ENCODE measurements around the gene CRYBB1.

The CRYBB1 gene

DNA sequence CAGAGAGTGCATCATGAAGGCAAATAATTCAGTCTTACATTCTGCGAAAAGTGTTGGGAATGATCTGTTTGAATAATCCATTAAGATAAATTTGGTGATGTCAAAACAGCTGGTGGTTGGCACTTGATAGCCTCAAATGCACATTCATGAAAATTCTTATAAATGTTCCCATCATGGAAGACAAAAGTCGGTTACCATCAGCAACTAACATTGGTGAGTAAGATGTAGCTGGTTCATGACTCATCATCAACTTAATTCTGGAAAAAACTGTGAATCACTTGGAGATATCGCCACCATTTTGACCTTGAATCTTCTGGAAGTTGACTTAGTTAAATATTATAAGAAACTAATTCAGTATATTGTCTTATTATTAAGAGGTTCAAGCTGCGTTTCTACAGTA, 11.2 kb downstream of the CRYBB1 start:
- DNase-seq (ENCODE audit: low read depth) = no peak

DNA sequence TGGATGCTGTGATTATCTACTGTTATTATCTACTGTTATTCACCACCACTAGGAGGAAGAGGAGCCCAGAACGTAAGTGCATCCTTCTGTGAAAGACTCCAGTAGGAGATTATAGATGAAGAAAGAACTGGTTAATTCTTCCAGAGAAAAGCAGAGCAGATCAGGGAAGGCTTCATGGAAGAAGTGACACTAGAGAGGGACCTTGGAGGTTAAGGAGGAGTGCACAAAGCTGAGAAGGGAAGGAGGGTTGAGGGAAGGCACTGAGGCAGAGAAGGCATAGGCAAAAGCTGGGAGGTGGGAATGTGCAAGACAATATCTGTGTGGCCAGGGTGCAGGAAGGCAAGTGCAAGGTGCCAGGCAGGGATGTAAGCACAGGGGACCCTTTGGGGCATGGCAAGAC, 13.5 kb downstream of the CRYBB1 start:
- no peak for DNase-seq (ENCODE audit: low read depth)

DNA sequence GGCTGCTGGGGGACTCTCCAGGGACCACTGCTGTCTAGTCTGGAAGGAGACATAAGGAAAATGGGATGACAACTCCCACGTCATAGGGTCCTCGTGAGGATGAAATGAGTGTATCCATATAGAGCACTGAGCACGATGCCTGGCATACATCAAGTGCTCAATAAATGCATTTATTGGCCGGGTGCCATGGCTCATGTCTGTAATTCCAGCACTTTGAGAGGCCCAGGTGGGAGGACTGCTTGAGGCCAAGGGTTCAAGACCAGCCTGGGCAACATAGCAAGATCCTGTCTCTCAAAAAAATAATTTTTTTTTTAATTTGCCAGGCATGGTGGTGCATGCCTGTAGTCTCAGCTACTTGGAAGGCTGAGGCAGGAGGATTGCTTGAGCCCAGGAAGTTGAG, 15.7 kb downstream of the CRYBB1 start:
- no peak for DNase-seq (ENCODE audit: low read depth)

DNA sequence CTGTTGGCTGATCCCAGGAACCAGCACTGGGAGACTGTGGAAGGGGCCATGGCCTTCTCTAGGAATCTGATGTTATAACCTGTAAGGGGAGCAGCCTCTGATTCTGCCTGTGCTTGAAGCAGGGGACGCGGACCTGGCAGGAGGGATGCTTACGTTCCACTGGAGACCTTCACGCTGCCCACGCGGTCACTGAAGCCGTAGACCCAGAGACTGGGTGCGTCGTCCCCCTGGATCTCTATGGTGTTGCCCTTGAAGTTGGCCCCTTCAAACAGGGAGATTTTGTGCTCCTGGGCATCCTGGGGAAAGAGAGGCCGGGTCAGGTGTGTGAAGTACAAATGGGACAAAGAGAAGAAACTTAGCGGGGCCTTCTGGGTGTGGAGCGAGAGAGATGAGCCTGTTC, 16.1 kb downstream of the CRYBB1 start:
- DNase-seq (ENCODE audit: low read depth) = no peak

DNA sequence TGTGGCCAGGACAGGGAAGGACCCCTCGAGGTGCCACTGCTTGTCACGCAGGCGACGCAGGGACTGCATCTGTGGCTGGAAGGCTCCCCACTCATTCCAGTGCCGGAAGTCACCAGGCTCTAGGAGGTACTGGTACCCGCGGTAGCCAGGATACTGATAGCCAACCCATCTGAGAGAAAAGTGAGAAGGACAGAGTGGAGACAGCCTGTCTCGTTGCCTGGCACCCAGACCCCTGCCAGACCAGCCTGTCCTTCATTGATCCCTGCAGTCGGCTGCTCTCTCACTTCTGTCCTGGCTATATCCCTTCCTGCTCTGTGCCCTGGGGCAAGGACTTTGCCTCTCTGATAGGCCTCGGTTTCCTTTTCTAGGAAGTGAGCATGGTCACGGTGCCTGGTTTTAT, 18.3 kb downstream of the CRYBB1 start:
- no peak for DNase-seq (ENCODE audit: low read depth)

DNA sequence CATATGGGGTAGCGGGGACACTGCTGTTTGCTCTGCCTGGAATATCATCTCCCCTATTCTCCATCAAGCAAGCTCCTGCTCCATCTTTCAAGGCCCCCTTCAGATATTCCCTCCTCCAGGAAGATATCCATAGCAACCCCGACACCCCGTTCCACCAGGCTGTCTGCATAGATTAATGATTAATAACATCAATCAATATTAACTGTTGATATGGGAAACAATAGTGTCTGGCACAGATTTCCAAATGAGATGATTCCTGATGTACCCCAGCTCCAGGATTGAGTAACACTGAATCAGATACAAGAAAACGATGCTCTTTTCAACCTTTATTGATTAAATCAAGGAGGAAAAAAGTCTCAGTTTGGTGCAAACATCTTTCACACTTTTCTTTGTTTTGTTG, 20.3 kb downstream of the CRYBB1 start:
- no peak for DNase-seq (ENCODE audit: low read depth)

DNA sequence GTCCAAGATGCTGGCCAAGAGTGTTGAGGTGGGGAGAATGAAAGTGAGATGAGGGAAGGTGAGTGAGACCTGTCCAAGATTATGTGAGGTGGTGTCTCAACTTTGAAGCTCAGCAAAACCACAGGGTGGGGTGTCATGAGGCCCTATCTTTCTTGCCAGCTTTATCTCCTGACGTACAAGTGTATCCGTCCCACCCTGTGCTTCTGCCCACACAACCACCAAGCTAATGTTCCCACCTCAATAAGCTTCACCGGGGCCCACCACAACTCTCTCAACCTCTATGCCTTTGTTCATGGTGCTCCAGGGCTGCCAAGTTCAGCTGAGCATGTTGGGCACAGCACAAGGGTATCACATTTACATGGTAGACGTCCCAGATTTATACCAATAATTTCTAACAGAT, 20.8 kb downstream of the CRYBB1 start:
- no peak for DNase-seq (ENCODE audit: low read depth)

DNA sequence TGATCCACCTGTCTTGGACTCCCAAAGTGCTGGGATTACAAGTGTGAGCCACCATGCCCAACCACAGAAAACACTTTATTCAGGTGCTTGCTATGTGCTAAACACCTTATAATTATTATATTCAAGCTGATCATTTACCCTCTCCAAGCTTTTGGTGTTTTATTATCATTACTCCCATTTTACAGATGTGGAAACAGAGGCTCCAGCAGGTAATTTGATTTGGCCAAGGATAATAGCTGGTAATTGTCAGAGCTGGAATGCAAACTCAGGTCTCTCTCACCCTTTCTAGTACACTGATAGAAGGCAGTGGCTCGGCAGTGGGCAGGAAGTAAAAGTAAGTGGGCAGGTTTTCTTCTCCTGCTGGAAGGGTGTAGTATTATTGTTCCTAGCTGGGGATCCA, 24.1 kb downstream of the CRYBB1 start:
- DNase-seq (ENCODE audit: low read depth) = no peak

DNA sequence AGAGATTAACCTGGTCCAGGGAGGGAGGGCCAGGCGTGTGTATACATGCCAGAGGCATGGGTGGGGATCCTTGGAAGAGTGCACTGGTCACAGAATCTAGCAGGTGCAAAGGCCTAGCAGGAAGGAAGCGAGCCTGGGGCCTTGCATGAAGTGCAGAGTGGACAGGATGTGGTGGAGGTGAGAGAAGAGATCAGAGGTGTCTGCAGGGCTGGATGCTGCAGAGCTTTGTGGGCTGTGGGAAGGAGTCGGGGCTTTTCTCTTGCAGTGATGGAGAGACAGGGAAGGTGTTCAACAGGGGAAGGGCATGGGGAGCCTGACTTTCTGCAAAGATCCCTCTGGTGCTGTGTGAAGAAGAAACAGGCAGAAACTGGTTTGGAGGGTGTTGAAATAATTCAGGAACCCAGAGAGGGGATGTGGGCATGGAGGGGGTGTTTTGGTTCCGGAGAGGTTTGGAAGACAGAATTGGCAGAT, 25.4 kb downstream of the CRYBB1 start:
- DNase-seq (ENCODE audit: low read depth) = peak; percentile 17

DNA sequence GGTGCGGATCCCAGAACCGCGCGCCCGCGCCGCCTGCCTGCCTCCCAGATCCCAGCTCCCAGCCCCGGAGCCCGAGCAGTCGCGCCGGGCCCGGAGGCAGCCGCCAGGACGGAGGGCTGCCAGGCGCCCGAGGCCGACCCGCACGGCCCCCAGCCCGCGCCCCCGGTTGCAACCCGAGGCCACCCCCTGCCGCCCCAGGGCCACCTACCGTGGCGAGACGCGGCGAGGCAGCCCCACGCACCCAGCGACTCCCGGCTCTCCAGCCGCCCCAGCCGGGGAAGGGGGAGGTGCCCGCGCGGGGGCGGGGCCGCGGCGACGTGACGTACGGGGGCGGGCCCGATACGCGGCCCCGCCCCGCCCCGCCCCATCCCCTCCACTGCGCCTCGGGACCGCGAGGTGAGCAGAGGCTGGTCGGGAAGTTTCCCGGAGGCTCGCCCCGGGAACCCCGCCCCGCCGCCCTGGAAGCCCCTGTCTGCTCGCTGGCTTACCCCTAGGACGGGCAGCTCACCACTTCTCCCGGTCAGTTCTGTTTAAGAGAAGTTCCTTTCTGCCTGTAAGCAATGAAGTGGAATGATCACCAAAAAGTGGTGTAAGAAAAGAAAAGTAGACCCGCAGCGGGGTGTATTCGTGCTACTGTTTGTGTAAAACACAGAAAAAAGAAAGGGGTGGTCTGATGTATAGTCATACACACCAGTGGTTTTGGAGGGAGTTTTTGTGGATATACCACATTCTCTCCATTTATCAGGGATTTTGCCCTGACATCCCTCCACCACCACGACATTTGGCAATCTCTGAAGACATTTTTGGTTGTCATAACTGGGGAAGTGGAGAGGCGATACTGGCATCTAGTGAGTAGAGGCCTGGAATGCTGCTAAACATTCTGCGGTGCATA, 27.7 kb downstream of the CRYBB1 start, which contains the start of gene TPST2:
Gene TPST2, minus strand, starts transcription at position 288 of the 892 bp plus-strand sequence. CDS start 48,502 bp downstream, outside the sequence.
- DNase-seq (ENCODE audit: low read depth) = peak; percentile 81

DNA sequence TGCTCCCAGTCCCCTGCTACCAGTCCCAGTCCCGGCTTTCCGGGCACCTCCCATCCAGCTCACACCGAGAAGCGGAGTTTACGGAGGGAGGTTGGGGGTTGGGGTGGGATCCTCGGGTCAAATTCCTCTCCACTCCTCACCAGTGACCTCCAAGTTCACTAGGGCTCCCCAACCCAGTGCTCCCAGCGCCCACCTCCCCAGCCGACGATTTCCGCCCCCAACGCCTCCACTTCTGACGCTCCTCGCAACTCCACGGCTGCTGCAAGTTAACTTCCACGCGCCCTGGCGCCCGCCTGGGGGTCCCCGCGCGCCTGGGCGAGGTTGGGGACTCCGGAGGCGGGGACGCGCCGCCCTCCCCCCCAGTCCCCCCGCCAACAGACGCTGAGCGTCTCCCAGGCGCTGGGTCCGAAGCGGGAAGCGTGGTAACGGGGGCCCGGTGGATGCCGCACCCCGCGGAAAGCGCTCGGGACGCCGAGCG, 28.4 kb downstream of the CRYBB1 start:
- peak; percentile 26 for DNase-seq (ENCODE audit: low read depth)

DNA sequence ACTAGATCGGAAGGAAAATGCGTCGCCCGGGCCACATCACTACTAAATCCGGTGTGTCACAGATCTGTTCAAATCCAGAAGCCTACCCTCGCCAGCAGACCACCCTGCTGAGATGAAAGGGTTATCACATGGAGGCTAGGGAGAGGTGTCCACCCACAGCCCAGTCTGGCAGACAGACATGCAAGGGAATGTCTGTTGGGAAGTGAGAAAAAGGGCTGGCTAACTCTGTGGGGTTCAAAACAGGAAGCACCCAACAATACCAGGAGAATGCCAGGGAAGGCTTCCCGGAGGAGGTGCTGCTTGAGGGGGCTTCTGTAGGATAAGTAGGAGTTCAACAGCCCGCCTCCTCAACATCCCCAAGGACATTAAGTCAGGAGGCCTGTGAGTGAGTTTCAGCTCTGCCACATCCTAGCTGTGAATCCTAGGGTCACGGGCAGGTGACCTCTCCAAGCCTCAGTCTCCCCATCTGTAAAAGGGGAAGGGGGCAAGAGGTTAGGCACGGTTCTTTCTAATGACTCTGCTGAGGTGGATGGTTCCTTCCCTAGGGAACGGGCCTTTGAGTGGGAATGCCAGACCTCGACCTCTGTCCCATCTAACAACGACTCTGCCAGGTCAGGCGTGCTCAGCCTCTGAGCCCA, 29.0 kb downstream of the CRYBB1 start:
- no peak for DNase-seq (ENCODE audit: low read depth)

DNA sequence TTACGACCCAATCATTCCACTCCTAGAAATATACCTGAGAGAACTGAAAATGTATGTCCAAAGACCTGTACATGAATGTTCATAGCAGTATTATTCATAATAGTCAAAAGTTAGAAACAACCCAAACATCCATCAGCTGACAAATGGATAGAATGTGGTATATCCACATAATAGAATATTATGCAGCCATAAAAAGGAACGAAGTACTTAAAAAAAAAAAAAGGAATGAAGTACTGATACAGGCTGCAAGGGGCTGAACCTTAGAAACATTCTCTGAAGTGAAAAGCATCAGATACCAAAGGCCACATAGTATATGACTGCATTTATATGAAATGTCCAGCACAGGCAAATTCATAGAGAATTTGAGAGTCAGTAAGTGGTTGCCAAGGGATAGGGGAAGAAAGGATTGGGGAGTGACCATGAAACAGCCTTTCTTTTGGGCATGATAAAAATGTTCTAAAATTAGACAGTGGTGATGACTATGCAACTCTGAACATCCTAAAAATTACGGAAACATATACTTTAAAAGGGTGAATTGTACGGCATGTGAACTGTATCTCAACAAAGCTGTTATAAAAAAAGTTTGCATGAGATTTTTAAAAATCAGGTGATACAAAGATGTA, 29.7 kb downstream of the CRYBB1 start:
- DNase-seq (ENCODE audit: low read depth) = no peak

DNA sequence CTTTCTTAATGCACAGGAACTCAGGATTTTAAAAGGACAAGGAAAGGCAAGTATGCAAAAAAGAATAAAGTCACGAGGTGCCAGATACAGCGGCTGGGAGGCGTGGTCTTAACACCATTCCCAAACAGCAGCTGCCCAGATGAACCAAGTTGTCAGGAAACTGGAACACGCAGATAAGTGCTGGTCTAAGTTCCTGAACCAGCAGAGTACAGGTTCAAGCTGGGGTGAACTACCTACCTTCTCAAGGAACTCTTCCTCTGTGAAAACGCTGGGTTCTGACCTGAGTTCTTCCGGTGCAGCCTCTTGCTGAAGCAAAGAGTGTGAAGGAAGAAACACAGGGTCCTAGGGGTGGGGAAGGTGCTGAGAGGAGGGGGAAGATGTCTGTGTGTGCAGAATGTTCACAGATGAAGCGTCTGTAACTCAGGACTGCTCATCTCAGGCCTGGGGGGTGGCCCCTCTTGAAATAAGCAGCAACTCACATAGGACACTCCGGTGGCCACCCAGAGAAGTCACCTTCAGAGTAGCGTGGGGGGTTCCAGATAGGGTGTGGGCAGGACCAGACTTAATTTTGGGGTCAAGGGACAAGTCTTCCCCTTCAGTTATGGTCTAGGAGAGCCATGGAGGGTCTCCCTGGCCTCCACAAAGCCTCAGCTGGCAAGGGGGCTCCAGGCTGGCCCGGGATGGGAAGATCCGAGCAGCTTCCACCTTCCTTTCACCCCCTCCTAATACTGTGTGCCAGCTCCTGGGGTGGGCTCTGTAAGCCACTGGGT, 31.1 kb downstream of the CRYBB1 start:
- DNase-seq (ENCODE audit: low read depth) = no peak

DNA sequence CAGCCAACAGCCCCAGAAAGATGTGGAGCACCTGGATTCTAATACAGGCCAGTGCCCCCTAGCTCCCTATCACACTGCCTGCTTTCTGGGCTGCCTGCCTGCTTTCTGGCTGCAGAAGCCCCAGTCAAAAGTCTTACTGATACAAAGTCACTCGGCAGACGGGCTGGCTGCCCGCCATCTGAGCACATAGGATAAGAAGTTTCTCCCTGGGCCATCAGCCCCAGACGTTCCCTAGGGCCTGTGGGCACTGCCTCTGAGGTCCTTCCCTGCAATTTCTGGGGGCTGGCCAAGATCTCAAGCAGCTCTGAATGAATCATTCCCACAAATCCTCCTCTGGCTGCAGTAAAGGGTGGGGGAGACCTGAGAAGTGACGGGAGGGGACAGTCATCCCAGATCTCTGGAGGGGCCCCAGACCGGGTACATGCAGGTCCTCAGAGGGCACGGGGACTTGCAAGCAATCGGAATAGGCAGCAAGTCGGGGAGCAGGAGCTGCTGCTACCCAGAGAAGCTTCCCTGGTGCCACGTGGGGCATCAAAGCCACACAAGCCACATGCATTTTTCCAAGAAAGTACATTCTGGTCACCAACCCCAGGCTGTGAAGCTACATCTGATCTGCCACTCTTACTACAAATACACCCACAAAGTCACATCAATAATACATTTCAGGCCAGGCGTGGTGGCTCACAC, 32.6 kb downstream of the CRYBB1 start:
- DNase-seq (ENCODE audit: low read depth) = no peak

DNA sequence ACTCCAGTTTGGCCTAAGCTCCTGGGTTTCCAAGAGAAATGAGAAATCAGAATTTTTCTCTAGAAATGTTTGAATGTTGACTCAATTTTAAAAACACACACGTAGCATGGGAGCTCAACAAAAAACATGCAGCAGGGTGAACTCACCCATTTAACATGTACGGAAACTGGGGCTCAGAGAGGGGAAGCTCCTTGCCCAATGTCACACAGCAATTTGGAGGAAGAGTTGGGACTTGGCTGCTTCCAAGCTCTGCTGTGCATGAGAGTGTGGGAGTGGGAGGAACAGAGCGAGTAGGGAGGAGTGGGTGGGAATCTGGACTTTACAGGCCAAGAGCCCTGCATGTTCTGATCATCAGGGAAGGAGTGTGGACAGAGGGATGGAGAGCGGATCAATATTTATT, 33.8 kb downstream of the CRYBB1 start:
- no peak for DNase-seq (ENCODE audit: low read depth)

DNA sequence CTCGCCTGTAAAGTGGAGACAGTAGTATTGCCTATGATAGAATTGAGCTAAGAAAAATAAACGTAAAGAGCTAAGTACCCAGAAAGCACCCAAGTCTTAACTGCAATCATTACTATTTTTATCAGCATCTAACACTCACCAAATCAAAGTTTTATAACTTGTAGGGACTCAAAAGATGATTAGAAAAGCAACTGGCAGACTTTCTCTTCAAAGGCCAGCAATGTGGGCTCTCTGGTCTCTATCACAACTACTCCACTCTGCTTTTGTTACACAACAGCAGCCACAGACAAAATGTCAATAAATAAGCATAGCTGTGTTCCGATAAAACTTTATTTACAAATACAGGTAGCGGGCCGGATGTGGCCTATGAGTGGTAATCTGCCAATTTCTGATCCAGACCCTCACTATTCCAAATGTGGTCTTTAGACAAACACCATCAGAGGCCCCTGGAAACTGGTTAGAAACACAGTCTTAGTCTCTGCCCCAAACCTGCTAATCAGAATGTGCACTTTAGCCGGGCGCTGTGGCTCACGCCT, 36.1 kb downstream of the CRYBB1 start:
- DNase-seq (ENCODE audit: low read depth) = no peak

DNA sequence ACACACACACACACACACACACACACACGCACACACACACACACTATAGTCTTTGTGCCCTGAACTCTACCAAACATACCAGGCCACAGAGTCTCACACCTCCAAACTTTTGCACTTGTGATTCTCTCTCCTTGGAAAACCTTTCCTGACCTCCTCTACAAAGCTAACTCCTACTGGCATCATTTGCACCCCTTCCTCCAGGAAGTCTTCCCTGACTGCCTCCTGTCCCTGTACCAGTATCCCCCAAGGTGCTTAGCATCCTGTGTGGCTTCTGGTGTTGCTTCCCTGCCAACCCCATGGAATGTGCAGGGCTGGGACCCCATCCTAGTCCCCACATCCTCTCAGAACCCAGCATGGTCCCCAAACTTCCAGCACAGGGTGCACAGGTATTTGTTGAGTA, 36.8 kb downstream of the CRYBB1 start:
- no peak for DNase-seq (ENCODE audit: low read depth)

DNA sequence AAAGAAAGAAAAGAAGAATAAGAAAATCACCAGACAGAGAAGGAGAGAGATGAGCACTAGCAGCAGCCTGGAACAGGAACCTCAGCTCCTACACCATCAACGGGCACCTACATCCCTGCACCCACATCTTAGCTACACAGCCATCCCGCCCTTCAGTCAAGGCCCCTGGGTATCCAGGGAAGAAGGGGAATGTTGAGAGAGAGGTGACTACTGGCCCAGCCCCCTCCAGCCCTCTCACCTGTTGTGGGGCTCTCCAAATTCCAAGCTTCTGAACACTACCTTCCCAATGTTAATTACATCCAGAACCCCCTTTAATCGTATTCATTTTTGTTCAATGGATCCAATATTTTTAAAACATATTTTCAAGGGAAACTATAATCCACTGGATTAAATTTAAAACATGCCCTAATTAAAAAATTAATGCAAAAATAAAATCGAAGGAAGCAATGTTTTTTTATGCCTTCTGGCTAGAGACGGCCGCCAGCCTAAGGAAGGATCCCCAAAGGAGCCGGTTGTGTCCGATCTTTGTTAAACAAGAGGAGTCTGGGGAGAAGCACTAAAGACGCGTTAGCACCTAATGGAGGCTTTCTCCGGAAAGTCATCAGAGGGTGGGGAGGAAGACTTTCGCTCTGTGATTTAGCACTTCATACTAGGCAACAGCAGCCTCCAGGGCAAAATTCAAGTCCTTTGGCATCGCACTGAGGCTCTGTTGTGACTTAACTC, 37.4 kb downstream of the CRYBB1 start:
- no peak for DNase-seq (ENCODE audit: low read depth)

DNA sequence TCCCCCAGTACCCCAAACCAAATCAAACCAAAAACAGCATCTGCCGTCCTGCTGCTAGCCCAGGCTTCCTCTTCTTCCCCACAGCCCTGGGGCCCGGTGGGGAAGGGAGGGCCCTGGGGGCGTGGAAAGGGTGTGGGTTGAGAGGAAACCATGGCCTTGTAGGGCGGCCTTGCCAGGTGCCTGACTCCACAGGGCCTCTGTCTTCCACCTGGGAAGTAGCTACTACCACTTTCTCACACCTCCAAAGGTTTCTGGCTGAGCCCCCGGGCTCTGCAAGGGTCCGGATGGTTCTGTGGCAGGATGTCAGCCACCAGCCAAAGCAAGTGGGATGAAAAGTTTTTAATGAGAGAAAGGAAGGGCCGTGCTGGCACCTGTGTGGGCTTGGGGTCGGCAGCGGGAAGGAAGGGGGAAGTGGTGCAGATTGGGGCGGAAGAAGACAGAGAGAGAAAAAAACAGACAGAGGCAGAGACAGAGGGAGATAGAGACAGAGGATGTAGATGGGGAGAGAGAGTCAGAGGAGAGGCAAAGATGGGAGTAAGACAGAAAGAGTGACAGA, 38.4 kb downstream of the CRYBB1 start:
- peak; percentile 44 for DNase-seq (ENCODE audit: low read depth)

Data from activated T-cell treated with anti-CD3 and anti-CD28 coated beads for 48 hours (primary cell).